B cell (primary cell): ENCODE measurements around the gene ZCCHC12. TPM values are rescaled to one million over a fixed set of nuclear protein-coding genes. Genes with fewer than 3 reads are reported as not detected.
"Not testable (repeated sequence)": the region's sequence is repeated elsewhere in the genome, so short reads cannot be mapped to it uniquely, and the experiment has no call there.

Experiments
- ATAC-seq: fragments of 200-7000 bp; cut with Tn5 transposase; one replicate; pipeline ENCODE4 v1.10.0; 2021; ENCODE audit warnings: low read depth, mild to moderate bottlenecking, moderate number of reproducible peaks, moderate library complexity
- CTCF ChIA-PET: fragments of 350-600 bp; sonication (Branson Sonifier 250); formaldehyde crosslinking; loops from one replicate; lab custom pipeline; 2021; ENCODE audit warnings: antibody characterized with exemption, inconsistent platforms; lab: Charles Lee
- POLR2A ChIA-PET: fragments of 350-600 bp; sonication (Branson Sonifier 250); formaldehyde crosslinking; loops from one replicate; lab custom pipeline; 2021; ENCODE audit warnings: antibody characterized with exemption; lab: Charles Lee
- DNase-seq: peaks from one replicate; pipeline ENCODE4 v3.0.0; 2013
- H2AFZ ChIP-seq: 2 replicates; pipeline ENCODE4 v1.6.1; 2012; ENCODE audit warnings: mild to moderate bottlenecking, low read depth, low read length; ENCODE audit not compliant: insufficient read depth, poor library complexity, severe bottlenecking
- H3K27ac ChIP-seq, 2 donors: 1 replicate in 1 of 2; 2 replicates in 1 of 2; pipeline ENCODE4 v1.5.1; 2012 to 2013; ENCODE audit warnings: low read length in 2 of 2, mild to moderate bottlenecking in 2 of 2, moderate library complexity in 1 of 2
- H3K27me3 ChIP-seq, 4 experiments: fragments of 200-600 bp in 1 of 4; sonication (generic) in 1 of 4; replicated peaks in 1 of 4; 1 replicate in 2 of 4; 2 replicates in 2 of 4; pipeline versions ENCODE4 v1.6.1 to v1.7.0; 2013 to 2016; ENCODE audit warnings: low read length in 3 of 4, mild to moderate bottlenecking in 2 of 4, mixed read lengths in 1 of 4, moderate library complexity in 1 of 4; ENCODE audit not compliant: insufficient read depth in 4 of 4, control insufficient read depth in 3 of 4; ENCODE audit errors: control extremely low read depth in 1 of 4
- H3K36me3 ChIP-seq, 2 experiments: replicated peaks in 1 of 2; 1 replicate in 1 of 2; 2 replicates in 1 of 2; pipeline versions ENCODE4 v1.6.1 to v1.7.1; 2013; ENCODE audit warnings: low read length in 1 of 2; ENCODE audit not compliant: insufficient read depth in 2 of 2, control insufficient read depth in 1 of 2; ENCODE audit errors: control extremely low read depth in 1 of 2, extremely low read depth in 1 of 2
- H3K4me1 ChIP-seq, 2 donors: fragments of 200-600 bp in 1 of 2; sonication (generic) in 1 of 2; 1 replicate in 1 of 2; 2 replicates in 1 of 2; pipeline versions ENCODE4 v1.5.1 to v1.6.1; 2013 to 2017; ENCODE audit warnings: low read length in 2 of 2; ENCODE audit not compliant: control insufficient read depth in 2 of 2, insufficient read depth in 2 of 2
- H3K4me2 ChIP-seq: replicated peaks from 2 replicates; pipeline ENCODE3; 2012; ENCODE audit warnings: mild to moderate bottlenecking, low read depth, low read length; ENCODE audit not compliant: poor library complexity, severe bottlenecking
- H3K4me3 ChIP-seq, 5 experiments: fragments of 200-600 bp in 1 of 5; sonication (generic) in 1 of 5; 1 replicate in 3 of 5; 2 replicates in 2 of 5; pipeline versions ENCODE4 v1.5.1 to v1.7.0; 2011 to 2016; ENCODE audit warnings: low read length in 4 of 5, mild to moderate bottlenecking in 4 of 5, low read depth in 2 of 5, control low read depth in 1 of 5, moderate library complexity in 1 of 5; ENCODE audit not compliant: insufficient read depth in 1 of 5; ENCODE audit errors: control extremely low read depth in 1 of 5, extremely low read depth in 1 of 5
- H3K79me2 ChIP-seq: fragments of 200-600 bp; sonication (generic); one replicate; pipeline ENCODE4 v1.6.0; 2016; ENCODE audit warnings: low read length; ENCODE audit not compliant: control insufficient read depth, insufficient read depth
- H3K9ac ChIP-seq: fragments of 200-600 bp; sonication (generic); 2 replicates; pipeline ENCODE4 v1.6.1; 2017; ENCODE audit warnings: mild to moderate bottlenecking, low read length, moderate library complexity
- H3K9me3 ChIP-seq, 3 donors: one replicate each; pipeline versions ENCODE4 v1.6.1 to v1.7.1; 2013; ENCODE audit warnings: low read length in 2 of 3; ENCODE audit not compliant: control insufficient read depth in 2 of 3, insufficient read depth in 1 of 3; ENCODE audit errors: control extremely low read depth in 1 of 3
- H4K20me1 ChIP-seq: 2 replicates; pipeline ENCODE4 v1.6.0; 2012; ENCODE audit warnings: mild to moderate bottlenecking, low read length; ENCODE audit not compliant: insufficient read depth, control insufficient read depth, poor library complexity, severe bottlenecking
- H3K27ac Mint-ChIP-seq: one replicate; pipeline ENCODE4 v1.8.0; 2021; ENCODE audit warnings: mixed read lengths
- H3K27me3 Mint-ChIP-seq: one replicate; pipeline ENCODE4 v1.8.0; 2021; ENCODE audit warnings: mixed read lengths
- H3K4me1 Mint-ChIP-seq: one replicate; pipeline ENCODE4 v1.8.0; 2021; ENCODE audit warnings: mixed read lengths
- H3K4me3 Mint-ChIP-seq: one replicate; pipeline ENCODE4 v1.8.0; 2021; ENCODE audit warnings: mixed read lengths
- H3K9me3 Mint-ChIP-seq: one replicate; pipeline ENCODE4 v1.8.0; 2022; ENCODE audit warnings: mixed read lengths; ENCODE audit not compliant: insufficient read depth
- CTCF ChIP-seq: fragments of 200-600 bp; IDR thresholded peaks from one replicate; pipeline ENCODE4 v1.8.0; 2022; ENCODE audit warnings: antibody characterized with exemption, mild to moderate bottlenecking
- EZH2 ChIP-seq: IDR thresholded peaks from 2 replicates; pipeline ENCODE4 v1.6.1; 2012; ENCODE audit warnings: borderline replicate concordance, low read depth, mild to moderate bottlenecking, moderate library complexity, low read length; ENCODE audit not compliant: insufficient read depth, poor library complexity, severe bottlenecking
- WGBS: methylation state at CpG from one replicate; pipeline ENCODE4 v1.1.5; 2013; ENCODE audit warnings: missing lambda C conversion rate; ENCODE audit not compliant: insufficient coverage; 5-methylcytosine and 5-hydroxymethylcytosine counted together
- intact Hi-C: fragments of 100-400 bp; cut with micrococcal nuclease; formaldehyde crosslinking; loops from one replicate; pipeline ENCODE4 v1.10.0; 2022
- polyA plus RNA-seq: library from polyadenylated mRNA; depleted of rRNA; stranded (reverse); fragments of >200 nt; gene quantifications from 2 replicates; pipeline ENCODE4 v1.2.3, GENCODE V29; 2012
- total RNA-seq, 2 donors: library from RNA; stranded (reverse); fragments of 120-200 nt in 1 of 2; gene quantifications; 1 replicate in 1 of 2; 2 replicates in 1 of 2; pipeline versions ENCODE4 v1.2.3 to v1.2.4, GENCODE V29; 2013 to 2022

Gene ZCCHC12
- total and polyA plus RNA-seq, 2 donors (not counting 1 experiment from before 2014, with no cell fraction given) = 0.17 TPM; not detected in 1

- POLR2A ChIA-PET = no interaction called here
- H3K4me3 ChIP-seq = no peak overlapping the region
- H4K20me1 ChIP-seq = no peaks in the 10 kb centered on the region
- H3K4me1 ChIP-seq = no peaks in the 10 kb centered on the region
- no peaks in the 10 kb centered on the region for H3K9me3 ChIP-seq
- intact Hi-C loops = loop anchor here (1.0 to 10.0 kb wide), 4 partner anchors 53 to 350 kb away; no protein-coding TSS in a partner anchor
- peaks cover 4% of the 10 kb centered on the region for H3K4me1 Mint-ChIP-seq
- no peak overlapping the region for H3K27ac ChIP-seq
- TF ChIP-seq CTCF (peak; percentile 73), EZH2 (no peak)
- WGBS = 50% methylated on average over 2 of the region's 4 CpGs
- peaks cover 3% of the 10 kb centered on the region for H3K27me3 Mint-ChIP-seq
- CTCF ChIA-PET = interaction anchor here (0.6 to 3.8 kb wide), 21 partner anchors 9 to 348 kb away, joined by 3 to 53 read pairs (median 3); no protein-coding TSS in a partner anchor
- no peak overlapping the region for H2AFZ ChIP-seq
- H3K9me3 Mint-ChIP-seq = no peaks in the 10 kb centered on the region
- H3K9ac ChIP-seq = no peak overlapping the region
- H3K4me2 ChIP-seq = no peak overlapping the region
- no peaks in the 10 kb centered on the region for H3K36me3 ChIP-seq
- DNase-seq (peak; percentile 69), ATAC-seq (peak; percentile 58)
- no peaks in the 10 kb centered on the region for H3K79me2 ChIP-seq
- H3K27ac Mint-ChIP-seq = no peak overlapping the region
- no peak overlapping the region for H3K4me3 Mint-ChIP-seq
- H3K27me3 ChIP-seq = no peaks in the 10 kb centered on the region
Measured at GRCh38 chrX:118807151-118808017, 16.2 kb upstream of the ZCCHC12 start.

DNA sequence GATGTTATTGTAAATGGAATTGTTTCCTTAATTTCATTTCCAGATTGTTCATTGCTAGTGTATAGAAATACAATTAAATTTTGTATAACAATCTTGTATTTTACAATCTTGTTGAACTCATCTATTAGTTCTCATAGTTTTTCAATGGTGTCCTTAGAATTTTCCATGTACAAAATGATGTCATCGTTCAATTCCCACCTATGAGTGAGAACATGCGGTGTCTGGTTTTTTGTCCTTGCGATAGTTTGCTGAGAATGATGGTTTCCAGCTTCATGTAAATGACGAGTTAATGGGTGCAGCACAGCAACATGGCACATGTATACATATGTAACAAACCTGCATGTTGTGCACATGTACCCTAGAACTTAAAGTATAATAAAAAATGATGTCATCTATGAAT, 6.4 kb upstream of the ZCCHC12 start:
- H3K27ac Mint-ChIP-seq, DNase-seq, H3K27me3 ChIP-seq, H3K4me3 Mint-ChIP-seq, H3K36me3 ChIP-seq, H3K4me3 ChIP-seq, H3K9me3 Mint-ChIP-seq, H3K79me2 ChIP-seq, ATAC-seq, CTCF ChIA-PET, H3K4me1 ChIP-seq, intact Hi-C loops, H3K27ac ChIP-seq, H3K27me3 Mint-ChIP-seq, H4K20me1 ChIP-seq, H3K9ac ChIP-seq, H2AFZ ChIP-seq, H3K9me3 ChIP-seq, H3K4me1 Mint-ChIP-seq, POLR2A ChIA-PET, H3K4me2 ChIP-seq: not testable (repeated sequence)
- WGBS = no CpG with 5 or more reads among the region's 4 CpGs
